GM21619 (cell line): ENCODE results near the gene SDR42E1.

Experiments
- ATAC-seq: cut with Tn5 transposase; IDR thresholded peaks from one replicate; pipeline ENCODE4 v1.9.1; 2021; ENCODE audit not compliant: unreplicated experiment

Gene SDR42E1

GRCh38 chr16:81942007-81942601 is 69.2 kb downstream of the SDR42E1 start:
- ATAC-seq: no peak

DNA sequence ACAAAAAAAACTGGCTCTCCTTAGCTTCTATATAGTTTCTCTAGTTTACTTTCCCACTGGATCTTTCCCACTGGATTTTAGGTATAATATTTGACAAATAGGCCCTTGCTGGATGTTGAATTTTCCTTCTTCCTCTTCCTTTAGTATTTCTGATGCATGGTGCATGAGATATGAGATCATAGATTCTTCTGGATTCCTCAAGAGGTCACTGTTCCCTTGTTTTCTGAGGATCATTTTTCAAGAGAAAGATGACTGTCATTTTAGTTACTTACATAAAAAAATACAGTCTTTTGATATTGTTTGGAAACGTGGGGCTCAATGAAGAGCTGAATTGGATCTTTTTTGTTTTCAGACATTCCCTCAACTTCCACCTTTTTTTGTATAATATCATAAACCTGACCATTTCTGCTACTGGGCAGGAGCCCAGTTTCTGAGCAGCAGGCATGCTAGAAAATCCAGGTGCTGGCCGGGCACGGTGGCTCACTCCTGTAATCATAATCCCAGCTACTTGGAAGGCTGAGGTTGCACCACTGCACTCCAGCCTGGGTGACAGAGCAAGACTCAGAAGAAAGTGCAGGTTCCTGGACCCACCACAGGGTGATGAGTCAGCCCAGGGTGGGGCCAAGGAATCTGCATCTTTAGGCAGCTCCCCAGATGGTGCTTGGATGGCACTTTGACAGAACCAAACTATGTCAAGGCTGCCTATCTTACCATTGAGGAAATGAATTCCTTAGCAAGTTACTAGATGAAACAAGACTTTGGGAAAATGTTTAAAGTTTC is 70.3 kb downstream of the SDR42E1 start:
- ATAC-seq: no peak

GRCh38 chr16:81939164-81940056 is 71.9 kb downstream of the SDR42E1 start:
- no peak for ATAC-seq
